ENCODE measurements around the gene ABCF1. TPM values are rescaled to one million over a fixed set of nuclear protein-coding genes. Genes with fewer than 3 reads are reported as not detected.
A peak's percentile ranks its signal among the peaks of the same experiment; 100 is the strongest.

Gene ABCF1
- total RNA-seq, 1 experiment from 2014 or later, result 53.3 TPM

DNA sequence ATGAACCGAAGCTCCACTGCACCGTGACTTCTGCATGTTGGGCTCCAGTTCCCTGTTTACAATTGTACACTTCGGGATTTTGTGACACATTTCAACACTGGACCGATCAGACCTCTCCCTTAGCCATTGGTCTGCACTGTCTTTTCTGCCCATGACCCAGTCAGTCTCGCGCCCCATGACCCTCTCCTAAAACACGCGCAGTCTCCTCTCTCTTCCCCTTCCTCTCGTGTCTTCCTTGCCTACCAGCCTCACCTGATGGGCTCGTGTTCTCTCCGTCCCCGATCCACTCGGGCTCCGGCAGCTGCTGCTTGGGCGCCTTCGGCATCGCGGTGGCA, 535 bp upstream of the ABCF1 start:
- Histone ChIP-seq H3K9ac (ENCODE audit: low read length) (peak overlapping the region; percentile 85), H3K27me3 (ENCODE audit: insufficient read depth, low read length) (no peaks in the 10 kb centered on the region), H3K4me2 (ENCODE audit: low read length) (peak overlapping the region; percentile 88), H3K79me2 (ENCODE audit: insufficient read depth, low read length) (peaks cover 44% of the 10 kb centered on the region), H4K20me1 (ENCODE audit: insufficient read depth) (peaks cover 12% of the 10 kb centered on the region; the same call in 1 of the 2 replicates), H3K9me3 (ENCODE audit: control insufficient read depth in 1 of 2, insufficient read depth in 1 of 2, low read depth in 1 of 2, low read length in 2 of 2) (no peaks in the 10 kb centered on the region), H3K4me3 (replicated peaks in 1 of 2; ENCODE audit: low read depth in 1 of 2, low read length in 2 of 2) (peak overlapping the region; percentile 66 to 97), H2AFZ (ENCODE audit: low read depth, low read length, poor library complexity, severe bottlenecking) (peak overlapping the region; percentile 24), H3K9me2 (ENCODE audit: insufficient read depth) (no peaks in the 10 kb centered on the region), H3K36me3 (ENCODE audit: control insufficient read depth in 1 of 2, insufficient read depth in 2 of 2, low read length in 2 of 2) (peaks cover 2 to 12% of the 10 kb centered on the region in 2 experiments; a peak in 3 of 4 replicates), H3K4me1 (ENCODE audit: control insufficient read depth in 1 of 2, insufficient read depth in 2 of 2, low read length in 2 of 2) (peaks cover 9 to 29% of the 10 kb centered on the region in 2 experiments), H3K27ac (ENCODE audit: low read depth, low read length) (no peak overlapping the region)
- DNase-seq (ENCODE audit: low read depth, low spot score) (no peak), ATAC-seq (peak; percentile 10)
- ChIA-PET POLR2A (interaction anchor here (0.5 to 1.1 kb wide), 6 partner anchors 9 to 45 kb away, joined by 3 to 12 read pairs (median 5); partner anchors contain the start of genes GNL1 and PRR3), CTCF (interaction anchor here (0.7 to 1.3 kb wide), 2 partner anchors 26 to 29 kb away, joined by 3 to 6 read pairs; no protein-coding TSS in a partner anchor), RAD21 (ENCODE audit: low non-redundant PET in 1 of 2, low total read pairs in 2 of 2, uncharacterized antibody in 2 of 2, unreplicated experiment in 2 of 2) (no interaction called here)
- intact Hi-C loops (cut with micrococcal nuclease), result loop anchor here (1.0 kb wide), 1 partner anchor 14 kb away; the partner anchor contains the start of gene GNL1
- TF ChIP-seq, protein P1, sequence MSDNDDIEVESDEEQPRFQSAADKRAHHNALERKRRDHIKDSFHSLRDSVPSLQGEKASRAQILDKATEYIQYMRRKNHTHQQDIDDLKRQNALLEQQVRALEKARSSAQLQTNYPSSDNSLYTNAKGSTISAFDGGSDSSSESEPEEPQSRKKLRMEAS (IDR thresholded peaks at IDR 0.05), result no peak
- TF ChIP-seq RAD21 (IDR thresholded peaks at IDR 0.05; ENCODE audit: low read depth), result no peak
- no peak for TF ChIP-seq EZH2 (IDR thresholded peaks at IDR 0.05)
- no peak for TF ChIP-seq SP1 (IDR thresholded peaks at IDR 0.05; ENCODE audit: low read depth)
- no peak for TF ChIP-seq ZFX (IDR thresholded peaks at IDR 0.05)
- no peak for TF ChIP-seq EGR1 (IDR thresholded peaks at IDR 0.05; ENCODE audit: low read depth)
- TF ChIP-seq CEBPB (IDR thresholded peaks at IDR 0.05; ENCODE audit: low read depth), result no peak
- TF ChIP-seq YY1 (IDR thresholded peaks at IDR 0.05; ENCODE audit: extremely low read depth, insufficient replicate concordance, low read depth, low read length), result no peak
- no peak for TF ChIP-seq ZNF274 (IDR thresholded peaks at IDR 0.05; ENCODE audit: low read depth, low read length)
- TF ChIP-seq JUND (IDR thresholded peaks at IDR 0.05), result no peak
- no peak for TF ChIP-seq POLR2A (IDR thresholded peaks at IDR 0.05; ENCODE audit: borderline replicate concordance, extremely low read depth, insufficient read depth, insufficient read length)
- TF ChIP-seq CBX3 (IDR thresholded peaks at IDR 0.05; ENCODE audit: low read depth), result no peak
- no peak for TF ChIP-seq EZH2phosphoT487 (IDR thresholded peaks at IDR 0.05; ENCODE audit: borderline replicate concordance)
- TF ChIP-seq, protein P2, sequence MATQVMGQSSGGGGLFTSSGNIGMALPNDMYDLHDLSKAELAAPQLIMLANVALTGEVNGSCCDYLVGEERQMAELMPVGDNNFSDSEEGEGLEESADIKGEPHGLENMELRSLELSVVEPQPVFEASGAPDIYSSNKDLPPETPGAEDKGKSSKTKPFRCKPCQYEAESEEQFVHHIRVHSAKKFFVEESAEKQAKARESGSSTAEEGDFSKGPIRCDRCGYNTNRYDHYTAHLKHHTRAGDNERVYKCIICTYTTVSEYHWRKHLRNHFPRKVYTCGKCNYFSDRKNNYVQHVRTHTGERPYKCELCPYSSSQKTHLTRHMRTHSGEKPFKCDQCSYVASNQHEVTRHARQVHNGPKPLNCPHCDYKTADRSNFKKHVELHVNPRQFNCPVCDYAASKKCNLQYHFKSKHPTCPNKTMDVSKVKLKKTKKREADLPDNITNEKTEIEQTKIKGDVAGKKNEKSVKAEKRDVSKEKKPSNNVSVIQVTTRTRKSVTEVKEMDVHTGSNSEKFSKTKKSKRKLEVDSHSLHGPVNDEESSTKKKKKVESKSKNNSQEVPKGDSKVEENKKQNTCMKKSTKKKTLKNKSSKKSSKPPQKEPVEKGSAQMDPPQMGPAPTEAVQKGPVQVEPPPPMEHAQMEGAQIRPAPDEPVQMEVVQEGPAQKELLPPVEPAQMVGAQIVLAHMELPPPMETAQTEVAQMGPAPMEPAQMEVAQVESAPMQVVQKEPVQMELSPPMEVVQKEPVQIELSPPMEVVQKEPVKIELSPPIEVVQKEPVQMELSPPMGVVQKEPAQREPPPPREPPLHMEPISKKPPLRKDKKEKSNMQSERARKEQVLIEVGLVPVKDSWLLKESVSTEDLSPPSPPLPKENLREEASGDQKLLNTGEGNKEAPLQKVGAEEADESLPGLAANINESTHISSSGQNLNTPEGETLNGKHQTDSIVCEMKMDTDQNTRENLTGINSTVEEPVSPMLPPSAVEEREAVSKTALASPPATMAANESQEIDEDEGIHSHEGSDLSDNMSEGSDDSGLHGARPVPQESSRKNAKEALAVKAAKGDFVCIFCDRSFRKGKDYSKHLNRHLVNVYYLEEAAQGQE (IDR thresholded peaks at IDR 0.05; ENCODE audit: low read depth), result no peak
- TF ChIP-seq, protein P3, sequence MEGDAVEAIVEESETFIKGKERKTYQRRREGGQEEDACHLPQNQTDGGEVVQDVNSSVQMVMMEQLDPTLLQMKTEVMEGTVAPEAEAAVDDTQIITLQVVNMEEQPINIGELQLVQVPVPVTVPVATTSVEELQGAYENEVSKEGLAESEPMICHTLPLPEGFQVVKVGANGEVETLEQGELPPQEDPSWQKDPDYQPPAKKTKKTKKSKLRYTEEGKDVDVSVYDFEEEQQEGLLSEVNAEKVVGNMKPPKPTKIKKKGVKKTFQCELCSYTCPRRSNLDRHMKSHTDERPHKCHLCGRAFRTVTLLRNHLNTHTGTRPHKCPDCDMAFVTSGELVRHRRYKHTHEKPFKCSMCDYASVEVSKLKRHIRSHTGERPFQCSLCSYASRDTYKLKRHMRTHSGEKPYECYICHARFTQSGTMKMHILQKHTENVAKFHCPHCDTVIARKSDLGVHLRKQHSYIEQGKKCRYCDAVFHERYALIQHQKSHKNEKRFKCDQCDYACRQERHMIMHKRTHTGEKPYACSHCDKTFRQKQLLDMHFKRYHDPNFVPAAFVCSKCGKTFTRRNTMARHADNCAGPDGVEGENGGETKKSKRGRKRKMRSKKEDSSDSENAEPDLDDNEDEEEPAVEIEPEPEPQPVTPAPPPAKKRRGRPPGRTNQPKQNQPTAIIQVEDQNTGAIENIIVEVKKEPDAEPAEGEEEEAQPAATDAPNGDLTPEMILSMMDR (IDR thresholded peaks at IDR 0.05 in 2 of 3, conservative IDR thresholded peaks at IDR 0.05 in 1 of 3; ENCODE audit: borderline replicate concordance in 1 of 3, insufficient read depth in 1 of 3, low read depth in 2 of 3, low read length in 2 of 3), result no peak
- TF ChIP-seq, protein P4, sequence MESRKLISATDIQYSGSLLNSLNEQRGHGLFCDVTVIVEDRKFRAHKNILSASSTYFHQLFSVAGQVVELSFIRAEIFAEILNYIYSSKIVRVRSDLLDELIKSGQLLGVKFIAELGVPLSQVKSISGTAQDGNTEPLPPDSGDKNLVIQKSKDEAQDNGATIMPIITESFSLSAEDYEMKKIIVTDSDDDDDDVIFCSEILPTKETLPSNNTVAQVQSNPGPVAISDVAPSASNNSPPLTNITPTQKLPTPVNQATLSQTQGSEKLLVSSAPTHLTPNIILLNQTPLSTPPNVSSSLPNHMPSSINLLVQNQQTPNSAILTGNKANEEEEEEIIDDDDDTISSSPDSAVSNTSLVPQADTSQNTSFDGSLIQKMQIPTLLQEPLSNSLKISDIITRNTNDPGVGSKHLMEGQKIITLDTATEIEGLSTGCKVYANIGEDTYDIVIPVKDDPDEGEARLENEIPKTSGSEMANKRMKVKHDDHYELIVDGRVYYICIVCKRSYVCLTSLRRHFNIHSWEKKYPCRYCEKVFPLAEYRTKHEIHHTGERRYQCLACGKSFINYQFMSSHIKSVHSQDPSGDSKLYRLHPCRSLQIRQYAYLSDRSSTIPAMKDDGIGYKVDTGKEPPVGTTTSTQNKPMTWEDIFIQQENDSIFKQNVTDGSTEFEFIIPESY (IDR thresholded peaks at IDR 0.05; ENCODE audit: extremely low read depth, insufficient replicate concordance, low read length), result no peak
- no peak for TF ChIP-seq SRF (IDR thresholded peaks at IDR 0.05; ENCODE audit: low read depth)
- TF ChIP-seq, protein P5, sequence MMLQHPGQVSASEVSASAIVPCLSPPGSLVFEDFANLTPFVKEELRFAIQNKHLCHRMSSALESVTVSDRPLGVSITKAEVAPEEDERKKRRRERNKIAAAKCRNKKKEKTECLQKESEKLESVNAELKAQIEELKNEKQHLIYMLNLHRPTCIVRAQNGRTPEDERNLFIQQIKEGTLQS (IDR thresholded peaks at IDR 0.05), result no peak
- TF ChIP-seq TCF7L2 (IDR thresholded peaks at IDR 0.05; ENCODE audit: borderline replicate concordance, extremely low read depth, insufficient read depth, insufficient read length), result no peak
- TF ChIP-seq FOSL1 (IDR thresholded peaks at IDR 0.05; ENCODE audit: low read depth), result no peak
- BruUV-seq (replicated peaks), result TSS peak; percentile 84

Data from HCT116 (cell line).